Activated CD4-positive, alpha-beta T cell treated with anti-CD3 and anti-CD28 coated beads, Interleukin-2, Interleukin-4, amounts not matched to agents 100 ng/mL and 50 ng/mL, durations not matched to agents 16 hours and 8 hours (primary cell): ENCODE data around the gene HTRA2.
"Not testable (repeated sequence)": the region's sequence is repeated elsewhere in the genome, so short reads cannot be mapped to it uniquely, and the experiment has no call there.

ENCODE experiments used
- DNase-seq: peaks from one replicate; pipeline ENCODE4 v3.0.0-alpha.2; 2020; ENCODE audit warnings: low spot score

The HTRA2 gene

DNA sequence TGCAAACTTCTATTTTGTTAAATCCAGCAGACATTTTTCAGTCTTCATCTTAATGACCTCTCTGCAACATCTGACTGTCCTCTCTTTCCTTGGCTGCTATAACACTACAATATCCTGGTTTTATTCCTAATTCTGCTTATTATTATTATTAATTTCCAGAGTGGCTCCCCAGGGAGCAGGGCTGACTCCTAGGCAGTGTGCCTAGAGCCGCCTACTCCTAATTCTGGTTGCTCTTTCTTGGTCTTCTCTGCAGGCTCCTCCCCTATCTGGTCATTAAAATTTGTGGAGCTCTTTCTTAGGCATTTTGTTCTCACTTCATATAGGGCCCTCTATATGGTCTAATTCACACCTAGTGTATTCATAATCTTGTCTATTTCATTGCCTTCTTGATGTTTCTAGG, 13.2 kb downstream of the HTRA2 start:
- no peak for DNase-seq

DNA sequence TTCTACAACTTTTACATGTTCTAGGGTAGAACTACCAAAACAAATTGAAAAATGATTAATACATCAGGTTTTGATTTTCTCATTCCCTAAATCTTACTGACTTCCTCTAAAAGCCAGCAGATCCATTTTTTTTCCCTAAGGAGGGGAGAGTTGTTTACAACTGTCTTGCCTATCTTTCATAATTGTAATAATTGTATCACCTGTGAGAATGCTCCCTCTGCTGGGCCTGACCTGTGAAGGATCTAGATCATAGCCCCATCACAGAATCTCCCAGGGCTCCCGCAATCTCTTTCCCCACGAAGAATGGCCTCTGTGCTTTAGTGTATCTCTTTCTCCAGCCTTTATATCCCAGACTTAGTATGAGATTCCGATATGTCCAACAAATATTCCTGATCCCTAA, 14.9 kb downstream of the HTRA2 start:
- no peak for DNase-seq

DNA sequence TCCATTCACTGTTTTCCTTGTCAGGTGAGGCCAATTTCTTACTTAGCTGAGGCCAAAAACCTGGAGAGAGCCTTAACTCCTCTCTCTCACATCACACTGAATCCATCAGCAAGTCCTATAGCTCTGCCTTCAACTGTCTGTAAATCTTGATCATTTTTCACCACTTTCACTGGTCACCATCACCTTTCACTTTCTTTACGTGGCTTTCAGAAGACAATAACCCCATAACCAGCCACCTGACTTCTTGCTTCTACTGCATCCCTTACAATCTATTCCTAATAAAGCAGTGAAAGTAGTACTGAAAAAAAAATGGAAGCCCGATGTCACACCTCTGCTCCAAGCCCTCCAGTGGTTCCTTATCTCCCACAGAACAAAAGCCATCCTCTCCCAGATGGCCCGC, 16.3 kb downstream of the HTRA2 start:
- DNase-seq: no peak

DNA sequence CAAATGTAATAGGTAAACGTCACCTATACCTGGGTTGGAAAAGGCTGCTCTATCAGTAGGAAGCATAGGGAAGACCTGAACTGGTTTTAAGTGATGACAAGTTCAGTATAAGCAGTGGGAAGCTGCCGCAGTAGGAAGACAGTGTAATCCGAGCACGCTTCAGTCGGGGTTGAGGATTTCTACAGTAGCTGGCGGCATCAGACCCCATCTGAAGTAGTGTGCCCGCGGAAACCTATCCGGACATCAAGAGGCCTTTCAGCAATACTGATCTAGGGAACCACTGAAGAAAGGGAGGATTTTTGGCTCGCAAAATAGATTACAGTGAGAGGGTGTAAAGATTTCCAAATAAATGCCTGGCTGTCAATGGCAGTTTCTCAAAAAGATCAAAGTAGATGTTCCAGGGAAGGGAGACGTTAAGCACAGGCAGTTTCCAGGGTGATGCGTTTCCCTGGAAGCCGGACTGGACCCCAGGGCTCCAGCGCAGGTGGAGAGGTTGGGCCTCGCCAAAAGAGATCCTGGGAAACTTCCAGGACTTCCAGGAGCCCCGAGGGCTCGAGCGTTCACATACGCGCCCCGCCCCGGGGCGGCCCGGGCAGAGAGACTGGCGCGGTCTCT, 18.7 kb downstream of the HTRA2 start:
- no peak for DNase-seq

DNA sequence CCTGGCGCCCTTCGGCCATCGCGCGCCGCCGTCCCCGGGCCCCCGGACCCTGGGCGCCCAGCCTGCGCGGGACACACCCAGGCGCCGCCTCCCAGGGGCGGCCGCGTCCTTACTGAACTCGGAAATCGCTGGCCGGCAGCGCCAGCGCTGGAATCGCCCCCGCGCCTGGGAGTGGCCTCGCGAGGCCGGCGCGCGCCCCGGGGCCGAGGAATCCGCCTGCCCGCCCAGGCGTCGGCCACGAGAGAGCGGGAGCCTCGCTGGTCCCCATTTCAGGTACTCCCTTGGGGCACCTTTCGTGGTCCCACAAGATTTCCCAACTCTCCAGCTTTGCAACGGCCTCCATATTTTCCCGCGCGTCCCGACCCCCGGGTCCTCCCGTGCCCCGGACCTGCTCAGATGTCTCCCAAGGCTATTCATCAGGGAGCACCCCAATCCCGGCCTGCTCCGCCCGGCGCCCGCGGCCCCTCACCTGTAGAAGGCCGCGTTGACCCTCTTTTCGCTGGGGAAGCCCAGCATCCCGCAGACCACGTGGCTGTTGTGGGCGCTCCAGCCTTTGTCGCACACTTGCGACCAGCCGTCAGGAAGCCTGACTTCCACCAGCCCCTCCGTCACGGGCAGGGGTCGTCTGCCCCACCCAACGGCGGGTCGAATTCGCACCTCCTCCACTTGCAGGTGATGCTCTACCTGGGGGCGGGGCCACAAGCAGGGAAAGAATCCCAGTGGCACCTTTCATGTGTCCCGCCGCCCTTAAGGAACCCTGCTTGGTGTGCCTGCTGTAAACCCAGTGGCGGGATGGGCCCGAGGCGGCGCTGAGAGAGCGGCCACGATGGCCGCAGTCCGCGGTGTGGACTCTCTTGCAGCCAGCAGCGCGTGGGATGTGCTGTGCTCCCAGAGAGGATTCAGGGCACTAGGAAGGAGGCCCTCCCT, 19.4 kb downstream of the HTRA2 start:
- no peak for DNase-seq

DNA sequence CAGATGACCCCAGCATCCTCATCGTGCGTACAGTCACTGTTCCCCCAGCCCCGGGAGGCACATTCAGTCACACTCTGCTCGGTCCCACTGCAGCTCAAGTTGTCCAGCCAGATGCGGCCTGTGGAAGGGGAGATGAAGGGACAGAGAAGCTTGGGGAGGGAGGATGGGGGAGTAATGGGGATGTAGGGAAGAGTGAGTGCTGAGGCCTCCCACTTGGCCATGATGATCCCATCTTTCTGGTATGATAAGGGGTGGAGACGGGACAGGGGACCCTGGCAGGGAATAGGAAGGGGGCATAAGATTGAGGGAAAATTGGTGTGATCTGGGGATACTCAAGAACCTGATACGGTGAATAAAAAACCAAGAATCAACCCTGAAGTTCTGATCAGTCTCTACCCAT, 20.5 kb downstream of the HTRA2 start:
- DNase-seq: no peak

DNA sequence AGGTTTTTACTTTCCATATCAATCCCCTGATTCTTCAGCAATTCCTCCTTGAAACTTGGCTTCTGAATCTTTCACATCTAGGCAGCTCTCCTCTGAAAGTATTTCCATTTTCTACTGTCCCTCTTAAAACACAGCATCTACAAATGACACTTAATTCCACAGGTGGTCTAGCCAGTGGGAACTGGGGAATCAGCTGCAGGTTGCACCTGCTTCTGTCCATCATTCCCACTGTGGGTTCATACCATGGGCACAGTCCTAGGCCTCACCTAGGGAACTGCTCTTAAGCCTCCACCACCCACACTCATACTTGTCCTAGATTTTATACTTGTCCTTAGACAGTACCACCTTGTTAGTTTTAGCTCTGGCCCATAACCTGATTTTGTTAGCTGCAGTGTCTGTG, 21.8 kb downstream of the HTRA2 start:
- DNase-seq: no peak

DNA sequence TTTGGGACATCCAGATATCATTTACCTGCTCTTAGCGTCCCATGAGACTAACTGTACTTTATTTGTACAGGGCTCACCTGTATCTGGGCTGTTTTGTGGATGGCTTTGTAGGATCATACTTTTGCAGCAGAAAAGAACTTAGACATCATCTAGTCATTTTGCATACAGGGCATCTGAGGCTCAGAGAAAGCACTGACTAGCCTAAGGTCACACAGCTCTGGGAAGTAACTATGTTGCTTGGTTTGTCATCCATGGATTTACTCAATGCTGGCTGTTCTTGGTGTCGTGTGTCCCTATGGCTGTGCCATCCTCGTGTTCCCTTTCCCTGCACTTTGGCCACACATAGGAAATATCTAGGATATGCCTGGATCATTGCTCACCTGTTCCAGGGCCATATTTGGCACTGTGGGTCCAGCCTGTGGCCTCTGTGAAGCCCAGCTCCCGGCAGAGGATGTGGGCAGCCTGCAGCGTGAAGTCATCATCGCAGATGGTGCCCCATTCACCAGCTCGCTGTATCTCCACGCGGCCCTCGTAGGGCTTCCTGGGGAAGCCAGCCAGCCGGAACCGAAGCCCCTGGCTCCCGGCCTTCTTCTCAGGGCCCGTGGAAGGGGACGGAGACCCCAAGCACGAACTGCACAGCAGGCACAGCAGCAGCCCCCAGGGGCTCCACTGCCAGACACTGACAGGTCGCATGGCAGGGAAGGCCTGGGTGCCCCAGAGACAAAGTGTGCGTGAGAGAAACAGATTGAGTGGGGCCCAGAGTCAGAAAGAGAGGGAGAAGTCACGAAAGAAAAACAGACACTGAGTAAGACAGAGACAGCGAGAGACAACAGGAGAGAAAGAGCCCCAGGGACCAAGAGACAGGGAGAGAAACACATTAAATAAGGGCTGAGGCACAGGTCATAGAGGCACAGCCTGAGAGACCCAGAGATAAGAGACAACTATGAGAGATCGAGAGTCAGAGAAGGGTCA, 22.5 kb downstream of the HTRA2 start:
- no peak for DNase-seq

DNA sequence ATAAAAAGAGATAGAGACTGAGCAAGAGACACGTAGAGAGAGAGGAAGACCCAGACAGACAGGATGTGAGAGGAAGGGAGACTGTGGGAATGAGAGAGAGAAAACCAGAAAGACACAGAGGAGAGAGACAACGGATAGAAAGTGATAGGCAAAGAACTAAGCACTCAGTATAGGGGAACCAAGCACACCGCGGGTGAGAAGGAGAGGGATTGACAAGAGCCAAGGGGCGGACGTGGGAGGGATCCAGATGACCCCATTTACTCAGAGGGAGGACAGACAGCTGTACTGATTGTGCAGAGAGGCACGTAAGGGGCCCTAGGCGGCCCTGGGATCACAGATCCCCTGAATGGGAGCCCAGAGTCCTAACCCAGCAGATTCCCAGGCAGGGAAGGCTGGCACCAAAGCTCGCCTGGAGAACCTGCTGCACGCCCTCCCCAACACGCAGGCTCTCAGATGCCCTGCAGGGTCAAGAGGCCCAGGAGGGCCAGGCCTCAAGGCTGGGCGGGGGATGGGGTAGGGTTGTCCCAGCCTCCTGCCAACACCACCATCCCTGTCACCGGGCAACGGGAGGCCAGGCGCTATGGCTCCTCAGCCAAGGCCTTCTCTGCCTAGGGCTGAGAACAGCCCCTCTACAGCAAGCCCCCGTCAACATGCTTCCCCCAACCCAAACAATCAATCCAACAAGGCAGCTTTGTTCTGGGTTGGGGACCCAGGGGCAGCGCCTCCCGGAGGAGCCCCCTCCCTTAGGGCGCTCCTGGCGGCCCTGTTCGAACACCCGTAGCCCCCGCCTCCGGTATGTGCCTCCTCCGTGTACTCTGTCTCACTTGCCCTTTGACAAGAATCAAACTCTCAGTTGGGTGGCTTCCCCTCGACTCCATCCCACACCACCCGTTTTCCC, 23.4 kb downstream of the HTRA2 start:
- DNase-seq: no peak

DNA sequence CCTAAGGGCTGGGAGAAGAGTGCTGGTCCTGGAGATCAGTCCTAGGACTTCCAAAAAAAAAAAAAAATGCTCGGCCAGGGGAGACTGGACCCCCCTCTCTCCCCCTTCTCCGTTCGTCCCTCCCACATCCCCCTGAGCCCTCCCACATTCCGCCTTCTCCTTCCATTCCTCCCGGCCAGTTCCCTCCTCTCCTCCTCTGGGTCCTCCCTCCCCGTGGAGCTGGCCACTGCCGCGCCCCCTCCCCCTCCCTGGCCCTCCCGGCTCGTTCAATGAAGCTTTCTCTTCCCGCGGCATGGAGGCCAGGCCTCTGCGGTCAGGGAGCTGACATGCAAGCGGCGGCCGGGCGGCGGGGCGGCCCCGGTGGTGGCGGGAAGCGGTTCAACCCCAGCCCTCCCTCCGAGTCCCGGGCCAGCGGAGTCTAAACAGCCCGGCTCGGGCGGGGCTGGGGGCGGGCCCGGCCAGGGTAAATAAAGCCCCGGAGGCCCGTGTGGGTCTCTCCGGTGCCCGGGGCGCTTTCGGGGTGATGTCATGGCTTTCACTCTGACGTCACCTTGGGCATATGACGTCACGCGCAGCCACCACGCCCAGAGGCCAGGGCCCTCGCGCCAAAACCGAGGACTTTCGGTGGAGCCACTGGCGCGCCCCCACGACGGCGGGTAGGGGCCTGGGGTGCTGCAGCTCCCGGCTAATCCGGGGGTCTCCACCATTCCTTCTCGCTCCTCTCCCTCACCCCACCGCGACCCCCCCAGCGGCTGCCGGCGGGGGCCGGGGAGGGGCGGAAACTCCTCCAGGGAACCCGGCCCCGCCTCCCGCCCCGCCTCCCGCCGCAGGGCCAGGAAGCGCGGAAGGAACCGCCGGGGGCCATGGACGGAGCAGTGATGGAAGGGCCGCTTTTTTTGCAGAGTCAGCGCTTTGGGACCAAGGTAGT, 24.4 kb downstream of the HTRA2 start, which contains the start of the genes DOK1 and LOXL3:
TSS of gene DOK1 (plus strand) at position 829 of the 928 bp plus-strand sequence. CDS start at position 864, 35 bp downstream.
TSS of gene LOXL3 (minus strand) at position 51 of the 928 bp plus-strand sequence. CDS start 1,308 bp downstream, outside the sequence.
- peak; percentile 86 for DNase-seq

DNA sequence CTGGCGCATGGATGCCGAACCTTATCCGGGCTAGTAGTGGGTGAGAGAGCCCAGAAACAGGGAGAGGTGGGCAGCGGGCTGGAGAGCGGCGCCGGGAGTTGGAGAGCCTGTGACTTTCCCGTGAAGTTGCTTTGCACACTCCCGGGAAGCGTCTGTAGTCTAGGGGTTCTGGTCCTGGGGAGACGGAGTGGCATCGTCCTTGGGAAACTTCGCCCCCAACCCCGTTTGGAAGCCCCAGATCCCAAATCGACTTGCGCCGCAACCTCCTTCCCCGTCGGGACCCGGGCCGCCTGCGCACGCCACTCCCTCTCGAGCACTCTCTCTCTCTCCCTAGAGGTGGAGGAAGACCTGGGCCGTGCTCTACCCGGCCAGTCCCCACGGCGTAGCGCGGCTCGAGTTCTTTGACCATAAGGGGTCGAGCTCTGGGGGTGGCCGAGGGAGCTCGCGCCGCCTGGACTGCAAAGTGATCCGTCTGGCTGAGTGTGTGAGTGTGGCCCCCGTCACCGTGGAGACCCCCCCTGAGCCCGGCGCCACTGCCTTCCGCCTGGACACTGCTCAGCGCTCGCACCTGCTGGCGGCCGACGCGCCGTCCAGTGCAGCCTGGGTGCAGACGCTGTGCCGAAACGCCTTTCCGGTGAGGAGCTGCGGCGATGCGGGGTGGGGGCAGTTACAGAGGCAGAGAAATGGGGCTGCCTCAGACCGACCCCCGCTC, 25.2 kb downstream of the HTRA2 start:
- no peak for DNase-seq

DNA sequence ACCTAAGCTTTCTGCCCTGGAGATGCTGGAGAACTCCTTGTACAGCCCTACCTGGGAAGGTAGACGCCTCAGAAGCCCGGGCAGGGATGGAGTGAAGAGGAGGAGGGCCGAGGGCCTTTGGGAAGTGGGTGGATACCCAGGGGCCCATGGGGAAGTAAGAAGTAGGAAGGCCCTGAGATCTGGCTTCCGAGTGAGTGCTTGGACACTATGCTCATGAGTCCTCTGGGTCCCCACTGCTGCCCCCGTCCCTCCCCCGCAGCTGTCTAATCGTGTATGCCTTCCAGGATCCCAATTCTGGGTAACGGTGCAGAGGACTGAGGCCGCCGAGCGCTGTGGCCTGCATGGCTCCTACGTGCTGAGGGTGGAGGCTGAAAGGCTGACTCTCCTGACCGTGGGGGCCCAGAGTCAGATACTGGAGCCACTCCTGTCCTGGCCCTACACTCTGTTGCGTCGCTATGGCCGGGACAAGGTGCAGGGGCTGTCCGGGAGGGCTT, 25.9 kb downstream of the HTRA2 start:
- no peak for DNase-seq

DNA sequence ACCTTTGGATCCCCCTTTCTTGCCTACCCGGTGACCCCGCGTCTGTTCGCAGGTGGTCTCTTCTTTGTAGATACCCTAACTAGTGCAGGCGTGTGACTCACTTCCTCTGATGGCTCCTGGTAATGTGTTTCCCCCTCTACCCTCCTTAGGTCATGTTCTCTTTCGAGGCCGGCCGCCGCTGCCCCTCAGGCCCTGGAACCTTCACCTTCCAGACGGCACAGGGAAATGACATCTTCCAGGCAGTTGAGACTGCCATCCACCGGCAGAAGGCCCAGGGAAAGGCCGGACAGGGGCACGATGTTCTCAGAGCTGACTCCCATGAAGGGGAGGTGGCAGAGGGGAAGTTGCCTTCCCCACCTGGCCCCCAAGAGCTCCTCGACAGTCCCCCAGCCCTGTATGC, 26.4 kb downstream of the HTRA2 start:
- no peak for DNase-seq

DNA sequence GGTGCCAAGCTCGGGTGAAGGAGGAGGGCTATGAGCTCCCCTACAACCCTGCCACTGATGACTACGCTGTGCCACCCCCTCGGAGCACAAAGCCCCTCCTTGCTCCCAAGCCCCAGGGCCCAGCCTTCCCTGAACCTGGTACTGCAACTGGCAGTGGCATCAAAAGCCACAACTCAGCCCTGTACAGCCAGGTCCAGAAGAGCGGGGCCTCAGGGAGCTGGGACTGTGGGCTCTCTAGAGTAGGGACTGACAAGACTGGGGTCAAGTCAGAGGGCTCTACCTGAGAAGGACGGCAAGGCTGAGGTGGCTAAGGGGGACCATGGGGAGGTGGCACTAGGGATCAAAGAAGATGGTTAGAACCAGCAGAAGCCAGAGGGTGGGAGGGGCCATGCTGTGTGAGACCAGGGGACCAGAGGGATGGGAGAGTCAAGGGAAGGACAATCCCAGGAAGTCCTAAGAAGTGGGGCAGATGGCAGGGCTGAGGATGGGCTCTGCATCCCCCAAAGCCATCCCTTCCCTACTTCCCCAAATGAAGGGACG, 27.2 kb downstream of the HTRA2 start:
- no peak for DNase-seq

DNA sequence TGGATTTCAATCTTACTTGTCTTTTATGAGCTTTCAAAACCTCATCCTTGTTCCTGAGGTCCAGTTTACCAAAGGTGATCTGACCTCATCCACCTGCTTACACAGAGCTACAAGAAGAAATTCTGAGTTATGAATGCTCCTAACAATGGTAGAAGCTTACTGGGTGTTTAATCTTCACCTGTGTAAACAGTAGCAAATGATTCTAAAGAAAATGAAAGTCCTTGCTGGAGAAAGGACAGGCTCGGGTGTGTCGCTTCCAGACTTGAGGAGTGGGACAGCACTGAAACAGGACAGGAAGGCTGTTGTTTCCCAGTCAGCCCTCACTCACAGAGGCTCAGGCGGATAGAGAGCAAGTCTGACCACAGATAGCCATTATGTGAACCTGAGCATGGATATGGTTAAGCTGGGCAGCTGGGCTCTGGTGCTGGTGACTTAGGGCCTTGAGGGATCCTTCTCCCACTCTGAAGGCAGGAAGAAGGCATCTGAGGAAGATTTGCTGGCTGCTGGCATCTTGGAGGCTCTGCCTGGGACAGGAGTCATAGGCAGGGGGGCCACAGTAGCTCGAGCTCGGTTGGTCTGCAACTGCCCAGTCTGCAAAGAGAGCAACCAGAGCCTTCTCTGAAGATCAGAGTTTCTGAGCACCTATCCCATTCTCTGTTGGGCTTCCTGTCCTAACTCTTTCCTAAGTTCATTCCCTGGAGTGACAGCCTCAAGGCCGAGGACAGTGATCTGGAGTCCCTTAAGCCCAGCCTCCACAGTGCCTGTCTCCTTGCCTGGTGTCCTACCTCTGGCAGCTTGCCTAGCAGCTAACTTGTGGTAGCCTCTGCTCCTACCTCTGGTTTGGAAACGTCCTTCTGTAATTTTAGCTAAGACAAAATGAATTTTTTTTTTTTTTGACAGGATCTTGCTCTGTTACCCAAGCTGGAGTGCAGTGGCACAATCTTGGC, 28.8 kb downstream of the HTRA2 start:
- no peak for DNase-seq

DNA sequence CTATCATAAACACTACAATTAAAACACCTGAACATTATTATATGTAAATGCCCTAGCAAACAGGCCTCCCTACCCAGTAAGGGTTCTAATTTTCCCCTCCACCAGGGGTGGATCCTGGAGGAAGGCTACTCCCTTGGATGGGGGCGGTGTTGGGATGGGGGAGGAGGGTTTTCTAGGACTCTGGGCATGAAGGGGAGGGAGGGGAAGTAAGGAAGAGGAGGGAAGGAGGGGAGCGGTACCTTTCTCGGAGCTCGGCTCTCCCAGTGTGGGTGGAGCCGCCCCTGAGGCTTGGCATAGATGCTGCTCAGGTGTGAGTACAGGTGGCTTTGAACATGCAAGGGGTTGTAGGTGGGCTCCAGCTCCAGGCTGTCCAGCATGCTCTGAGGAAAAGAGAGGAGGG, 30.2 kb downstream of the HTRA2 start:
- DNase-seq: no peak

DNA sequence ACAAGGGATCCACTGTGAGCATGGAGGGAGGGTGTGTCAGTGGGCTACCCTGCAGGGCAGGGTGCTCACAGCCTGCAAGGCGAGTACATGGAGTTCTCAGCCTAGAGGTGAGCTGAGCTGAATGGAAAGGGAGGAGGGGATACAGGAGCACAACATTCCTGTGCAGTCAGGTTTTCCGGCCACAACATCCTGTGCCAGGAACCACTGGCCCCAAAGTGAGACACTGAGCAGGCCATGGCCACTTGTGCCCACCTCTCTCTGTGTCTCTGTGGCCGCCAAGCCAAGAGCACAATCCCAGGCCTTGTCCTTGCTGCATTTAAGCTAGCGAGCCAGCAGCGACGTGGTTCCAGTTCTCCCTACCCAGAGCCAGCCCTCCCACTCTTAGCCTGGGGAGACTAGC, 30.9 kb downstream of the HTRA2 start:
- DNase-seq: no peak

DNA sequence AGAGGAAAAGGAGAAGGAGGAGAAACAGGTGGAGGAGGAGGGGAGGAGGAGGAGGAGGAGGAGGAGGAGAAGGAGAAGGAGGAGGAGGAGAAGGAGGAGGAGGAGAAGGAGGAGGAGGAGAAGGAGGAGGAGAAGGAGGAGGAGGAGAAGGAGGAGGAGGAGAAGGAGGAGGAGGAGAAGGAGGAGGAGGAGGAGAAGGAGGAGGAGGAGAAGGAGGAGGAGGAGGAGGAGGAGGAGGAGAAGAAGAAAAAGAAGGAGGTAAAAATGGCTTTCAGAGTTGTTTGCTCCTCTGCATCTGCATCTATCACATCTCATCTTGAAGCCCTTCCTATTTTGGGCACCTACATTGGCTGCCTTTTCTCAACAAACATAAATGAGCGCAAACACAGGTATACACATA, 31.3 kb downstream of the HTRA2 start:
- not testable (repeated sequence) for DNase-seq
